NB4 (cell line): ENCODE results near the gene NRG3.

Experiments
- MYC ChIP-seq: IDR thresholded peaks from 2 replicates; pipeline ENCODE4 v1.6.1; 2011; ENCODE audit warnings: low read depth, low read length
- POLR2A ChIP-seq: IDR thresholded peaks from 2 replicates; pipeline ENCODE4 v1.6.1; 2011; ENCODE audit warnings: mild to moderate bottlenecking; ENCODE audit not compliant: insufficient read length; ENCODE audit errors: extremely low read depth
- TF ChIP-seq, protein P1 (sequence below): IDR thresholded peaks from one replicate; pipeline ENCODE4 v1.5.1; 2012; ENCODE audit warnings: low read depth, low read length
- TF ChIP-seq, protein P2 (sequence below): IDR thresholded peaks from 2 replicates; pipeline ENCODE4 v1.6.1; 2011; ENCODE audit warnings: low read depth, low read length

DNA sequence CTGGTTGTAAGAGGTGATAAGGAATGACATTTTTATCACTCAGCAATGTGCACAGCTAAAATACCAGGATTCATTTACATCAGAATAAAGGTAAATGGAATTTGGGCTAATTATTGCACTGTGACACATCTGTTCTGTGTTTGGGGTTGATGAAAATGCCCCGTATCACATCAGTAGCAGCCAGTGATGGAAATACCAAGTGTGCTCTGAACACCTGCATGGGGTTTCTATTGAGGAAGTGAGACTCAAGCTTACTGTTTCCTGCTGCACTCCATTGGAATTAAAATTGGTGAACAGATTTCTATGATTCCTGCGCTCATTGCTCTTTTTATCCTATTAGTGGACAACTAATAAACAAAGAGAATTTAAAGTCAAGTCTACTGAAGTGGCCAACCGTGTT lies 296.9 kb downstream of the NRG3 start:
- TF ChIP-seq, protein P1, sequence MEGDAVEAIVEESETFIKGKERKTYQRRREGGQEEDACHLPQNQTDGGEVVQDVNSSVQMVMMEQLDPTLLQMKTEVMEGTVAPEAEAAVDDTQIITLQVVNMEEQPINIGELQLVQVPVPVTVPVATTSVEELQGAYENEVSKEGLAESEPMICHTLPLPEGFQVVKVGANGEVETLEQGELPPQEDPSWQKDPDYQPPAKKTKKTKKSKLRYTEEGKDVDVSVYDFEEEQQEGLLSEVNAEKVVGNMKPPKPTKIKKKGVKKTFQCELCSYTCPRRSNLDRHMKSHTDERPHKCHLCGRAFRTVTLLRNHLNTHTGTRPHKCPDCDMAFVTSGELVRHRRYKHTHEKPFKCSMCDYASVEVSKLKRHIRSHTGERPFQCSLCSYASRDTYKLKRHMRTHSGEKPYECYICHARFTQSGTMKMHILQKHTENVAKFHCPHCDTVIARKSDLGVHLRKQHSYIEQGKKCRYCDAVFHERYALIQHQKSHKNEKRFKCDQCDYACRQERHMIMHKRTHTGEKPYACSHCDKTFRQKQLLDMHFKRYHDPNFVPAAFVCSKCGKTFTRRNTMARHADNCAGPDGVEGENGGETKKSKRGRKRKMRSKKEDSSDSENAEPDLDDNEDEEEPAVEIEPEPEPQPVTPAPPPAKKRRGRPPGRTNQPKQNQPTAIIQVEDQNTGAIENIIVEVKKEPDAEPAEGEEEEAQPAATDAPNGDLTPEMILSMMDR = no peak
- TF ChIP-seq MYC (no peak), POLR2A (no peak)
- TF ChIP-seq, protein P2, sequence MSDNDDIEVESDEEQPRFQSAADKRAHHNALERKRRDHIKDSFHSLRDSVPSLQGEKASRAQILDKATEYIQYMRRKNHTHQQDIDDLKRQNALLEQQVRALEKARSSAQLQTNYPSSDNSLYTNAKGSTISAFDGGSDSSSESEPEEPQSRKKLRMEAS = no peak
